AG10803 (cell line): ENCODE measurements around the gene NOS1AP.

Source experiments
- DNase-seq: peaks from one replicate; pipeline ENCODE4 v3.0.0; 2010; ENCODE audit warnings: low read depth
- H3K4me3 ChIP-seq: 2 replicates; pipeline ENCODE4 v1.5.1; 2011; ENCODE audit warnings: mild to moderate bottlenecking, low read length, control low read depth
- CTCF ChIP-seq: conservative IDR thresholded peaks from 2 replicates; pipeline ENCODE4 v1.5.1; 2011; ENCODE audit warnings: mild to moderate bottlenecking, low read length, control low read depth, inconsistent platforms

The NOS1AP gene

GRCh38 chr1:162147760-162148159 is 78.3 kb downstream of the NOS1AP start:
- no peak for DNase-seq
- TF ChIP-seq CTCF, result no peak
- no peak overlapping the region for H3K4me3 ChIP-seq

GRCh38 chr1:162150112-162150511 is 80.6 kb downstream of the NOS1AP start:
- no peak for DNase-seq
- no peak overlapping the region for H3K4me3 ChIP-seq
- TF ChIP-seq CTCF, result no peak

- TF ChIP-seq CTCF, result no peak
- no peak for DNase-seq
- no peak overlapping the region for H3K4me3 ChIP-seq
Measured at GRCh38 chr1:162151900-162152829, 82.7 kb downstream of the NOS1AP start.

- no peak for DNase-seq
Measured at GRCh38 chr1:162153374-162153773, 83.9 kb downstream of the NOS1AP start.

GRCh38 chr1:162157469-162157868 is 88.0 kb downstream of the NOS1AP start:
- no peak for TF ChIP-seq CTCF
- no peak for DNase-seq
- no peak overlapping the region for H3K4me3 ChIP-seq

More at GRCh38 chr1:162153374-162153773, 83.9 kb downstream of the NOS1AP start:
- no peak for TF ChIP-seq CTCF
- no peak overlapping the region for H3K4me3 ChIP-seq

- H3K4me3 ChIP-seq, result no peak overlapping the region
- no peak for TF ChIP-seq CTCF
Measured at GRCh38 chr1:162158624-162159271, 89.3 kb downstream of the NOS1AP start.

More at GRCh38 chr1:162158624-162159271, 89.3 kb downstream of the NOS1AP start:
- no peak for DNase-seq
